ENCODE measurements around the gene ADCY3. TPM values are rescaled to one million over a fixed set of nuclear protein-coding genes. Genes with fewer than 3 reads are reported as not detected.

ADCY3 gene
- total RNA-seq, 1 donor = 42.0 TPM

- no peak for TF ChIP-seq CTCF (IDR thresholded peaks at IDR 0.05; ENCODE audit: insufficient read depth, low read length)
- DNase-seq (ENCODE audit: low read depth) = no peak
- H3K4me3 ChIP-seq (ENCODE audit: low read depth, low read length) = no peak overlapping the region
These were observed 78.8 kb downstream of the ADCY3 start for GRCh38 chr2:24840962-24841945.

GRCh38 chr2:24840164-24840869, 79.7 kb downstream of the ADCY3 start:
- no peak overlapping the region for H3K4me3 ChIP-seq (ENCODE audit: low read depth, low read length)
- no peak for DNase-seq (ENCODE audit: low read depth)
- no peak for TF ChIP-seq CTCF (IDR thresholded peaks at IDR 0.05; ENCODE audit: insufficient read depth, low read length)

- no peak for DNase-seq (ENCODE audit: low read depth)
- H3K4me3 ChIP-seq (ENCODE audit: low read depth, low read length) = no peak overlapping the region
- TF ChIP-seq CTCF (IDR thresholded peaks at IDR 0.05; ENCODE audit: insufficient read depth, low read length) = no peak
These were observed 80.3 kb downstream of the ADCY3 start for GRCh38 chr2:24839729-24840128.

GRCh38 chr2:24838541-24838940, 81.5 kb downstream of the ADCY3 start:
- H3K4me3 ChIP-seq (ENCODE audit: low read depth, low read length) = no peak overlapping the region
- DNase-seq (ENCODE audit: low read depth) = no peak
- no peak for TF ChIP-seq CTCF (IDR thresholded peaks at IDR 0.05; ENCODE audit: insufficient read depth, low read length)

- no peak overlapping the region for H3K4me3 ChIP-seq (ENCODE audit: low read depth, low read length)
- no peak for TF ChIP-seq CTCF (IDR thresholded peaks at IDR 0.05; ENCODE audit: insufficient read depth, low read length)
- no peak for DNase-seq (ENCODE audit: low read depth)
These were observed 82.0 kb downstream of the ADCY3 start for GRCh38 chr2:24837996-24838513.

GRCh38 chr2:24836706-24837105, 83.3 kb downstream of the ADCY3 start:
- H3K4me3 ChIP-seq (ENCODE audit: low read depth, low read length) = no peak overlapping the region
- no peak for DNase-seq (ENCODE audit: low read depth)
- TF ChIP-seq CTCF (IDR thresholded peaks at IDR 0.05; ENCODE audit: insufficient read depth, low read length) = no peak
